Measurements from ENCODE around the gene TTLL5. TPM values are rescaled to one million over a fixed set of nuclear protein-coding genes. Genes with fewer than 3 reads are reported as not detected.
A peak's percentile ranks its signal among the peaks of the same experiment; 100 is the strongest.

The TTLL5 gene
- total RNA-seq, 5 donors from 2014 or later (not counting 1 experiment from before 2014, with no cell fraction given), result 15.4 to 36.2 (median 22.2) TPM

GRCh38 chr14:75832621-75833297, 171.7 kb downstream of the TTLL5 start:
- no peak for ATAC-seq (replicated peaks in 1 of 4)
- Mint-ChIP-seq H3K4me1 (peaks cover 25 to 36% (median 27%) of the 10 kb centered on the region in 3 donors), H3K9me3 (no peaks in the 10 kb centered on the region), H3K4me3 (peak overlapping the region in 2 of 3 donors; percentile 15 to 20), H3K36me3 (peaks cover 42% of the 10 kb centered on the region), H3K27me3 (no peaks in the 10 kb centered on the region), H3K27ac (peak overlapping the region; percentile 27 to 85)
- H3K36me3 ChIP-seq (ENCODE audit: control insufficient read depth in 2 of 2, extremely low read depth in 1 of 2, insufficient read depth in 1 of 2, low read length in 1 of 2), result peaks cover 0 to 7% of the 10 kb centered on the region in 2 donors
- no peaks in the 10 kb centered on the region for H3K9me3 ChIP-seq
- no peak overlapping the region for H3K4me3 ChIP-seq (ENCODE audit: control insufficient read depth in 1 of 2, extremely low read depth in 1 of 2, low read length in 1 of 2)
- no peak for DNase-seq
- WGBS (ENCODE audit: insufficient coverage), result 89% methylated on average over 4 of the region's 10 CpGs
- H3K4me1 ChIP-seq (ENCODE audit: control insufficient read depth in 1 of 2, extremely low read depth in 1 of 2, insufficient read depth in 2 of 2, low read length in 2 of 2), result peaks cover 11 to 15% of the 10 kb centered on the region in 2 experiments
- POLR2A ChIA-PET, result no interaction called here
- no peaks in the 10 kb centered on the region for H3K27me3 ChIP-seq (replicated peaks in 1 of 2; ENCODE audit: control insufficient read depth in 2 of 2, extremely low read depth in 1 of 2, insufficient read depth in 2 of 2, low read length in 1 of 2)
- CTCF ChIA-PET, result no interaction called here
- H3K27ac ChIP-seq (ENCODE audit: low read length), result no peak overlapping the region

GRCh38 chr14:75833326-75834020, 172.4 kb downstream of the TTLL5 start:
- Mint-ChIP-seq H3K36me3 (peaks cover 43% of the 10 kb centered on the region), H3K4me1 (peaks cover 25 to 36% (median 27%) of the 10 kb centered on the region in 3 donors), H3K4me3 (peak overlapping the region in 1 of 3 donors; percentile 20), H3K27me3 (no peaks in the 10 kb centered on the region), H3K27ac (peak overlapping the region in 1 of 2 donors; percentile 85), H3K9me3 (no peaks in the 10 kb centered on the region)
- Histone ChIP-seq H3K4me1 (ENCODE audit: control insufficient read depth in 1 of 2, extremely low read depth in 1 of 2, insufficient read depth in 2 of 2, low read length in 2 of 2) (peaks cover 11 to 15% of the 10 kb centered on the region in 2 experiments), H3K4me3 (ENCODE audit: control insufficient read depth in 1 of 2, extremely low read depth in 1 of 2, low read length in 1 of 2) (no peak overlapping the region), H3K36me3 (ENCODE audit: control insufficient read depth in 2 of 2, extremely low read depth in 1 of 2, insufficient read depth in 1 of 2, low read length in 1 of 2) (peaks cover 0 to 7% of the 10 kb centered on the region in 2 donors), H3K27ac (ENCODE audit: low read length) (no peak overlapping the region), H3K27me3 (replicated peaks in 1 of 2; ENCODE audit: control insufficient read depth in 2 of 2, extremely low read depth in 1 of 2, insufficient read depth in 2 of 2, low read length in 1 of 2) (no peaks in the 10 kb centered on the region), H3K9me3 (no peaks in the 10 kb centered on the region)
- ATAC-seq (replicated peaks in 1 of 4) (no peak), DNase-seq (no peak)
- WGBS (ENCODE audit: insufficient coverage), result no CpG with 5 or more reads among the region's 2 CpGs
- POLR2A ChIA-PET, result no interaction called here
- CTCF ChIA-PET, result no interaction called here

GRCh38 chr14:75835156-75835725, 174.2 kb downstream of the TTLL5 start:
- Histone ChIP-seq H3K36me3 (ENCODE audit: control insufficient read depth in 2 of 2, extremely low read depth in 1 of 2, insufficient read depth in 1 of 2, low read length in 1 of 2) (peaks cover 0 to 7% of the 10 kb centered on the region in 2 donors), H3K9me3 (no peaks in the 10 kb centered on the region), H3K4me1 (ENCODE audit: control insufficient read depth in 1 of 2, extremely low read depth in 1 of 2, insufficient read depth in 2 of 2, low read length in 2 of 2) (peaks cover 11 to 15% of the 10 kb centered on the region in 2 experiments), H3K27me3 (replicated peaks in 1 of 2; ENCODE audit: control insufficient read depth in 2 of 2, extremely low read depth in 1 of 2, insufficient read depth in 2 of 2, low read length in 1 of 2) (no peaks in the 10 kb centered on the region), H3K27ac (ENCODE audit: low read length) (no peak overlapping the region), H3K4me3 (ENCODE audit: control insufficient read depth in 1 of 2, extremely low read depth in 1 of 2, low read length in 1 of 2) (no peak overlapping the region)
- Mint-ChIP-seq H3K4me1 (peaks cover 25 to 33% (median 27%) of the 10 kb centered on the region in 3 donors), H3K4me3 (no peak overlapping the region), H3K36me3 (peaks cover 56% of the 10 kb centered on the region), H3K9me3 (peaks cover 0 to 3% (median 0%) of the 10 kb centered on the region in 3 donors), H3K27ac (no peak overlapping the region), H3K27me3 (no peaks in the 10 kb centered on the region)
- ChIA-PET POLR2A (no interaction called here), CTCF (no interaction called here)
- no peak for ATAC-seq (replicated peaks in 1 of 4)
- DNase-seq, result no peak

GRCh38 chr14:75835737-75836136, 174.7 kb downstream of the TTLL5 start:
- Histone ChIP-seq H3K36me3 (ENCODE audit: control insufficient read depth in 2 of 2, extremely low read depth in 1 of 2, insufficient read depth in 1 of 2, low read length in 1 of 2) (peaks cover 0 to 7% of the 10 kb centered on the region in 2 donors), H3K4me1 (ENCODE audit: control insufficient read depth in 1 of 2, extremely low read depth in 1 of 2, insufficient read depth in 2 of 2, low read length in 2 of 2) (peaks cover 11 to 15% of the 10 kb centered on the region in 2 experiments), H3K27ac (ENCODE audit: low read length) (no peak overlapping the region), H3K4me3 (ENCODE audit: control insufficient read depth in 1 of 2, extremely low read depth in 1 of 2, low read length in 1 of 2) (no peak overlapping the region), H3K27me3 (replicated peaks in 1 of 2; ENCODE audit: control insufficient read depth in 2 of 2, extremely low read depth in 1 of 2, insufficient read depth in 2 of 2, low read length in 1 of 2) (no peaks in the 10 kb centered on the region), H3K9me3 (no peaks in the 10 kb centered on the region)
- ATAC-seq (replicated peaks in 1 of 4) (no peak), DNase-seq (no peak)
- H3K4me3 Mint-ChIP-seq, result no peak overlapping the region
- H3K9me3 Mint-ChIP-seq, result peaks cover 0 to 3% (median 0%) of the 10 kb centered on the region in 3 donors
- H3K36me3 Mint-ChIP-seq, result peaks cover 58% of the 10 kb centered on the region
- WGBS (ENCODE audit: insufficient coverage), result no CpG with 5 or more reads among the region's 1 CpG
- ChIA-PET CTCF (no interaction called here), POLR2A (no interaction called here)
- no peaks in the 10 kb centered on the region for H3K27me3 Mint-ChIP-seq
- peaks cover 22 to 31% (median 25%) of the 10 kb centered on the region in 3 donors for H3K4me1 Mint-ChIP-seq
- H3K27ac Mint-ChIP-seq, result no peak overlapping the region

GRCh38 chr14:75837151-75837787, 176.2 kb downstream of the TTLL5 start:
- Histone ChIP-seq H3K36me3 (ENCODE audit: control insufficient read depth in 2 of 2, extremely low read depth in 1 of 2, insufficient read depth in 1 of 2, low read length in 1 of 2) (peaks cover 0 to 7% of the 10 kb centered on the region in 2 donors), H3K9me3 (no peaks in the 10 kb centered on the region), H3K4me3 (ENCODE audit: control insufficient read depth in 1 of 2, extremely low read depth in 1 of 2, low read length in 1 of 2) (no peak overlapping the region), H3K27ac (ENCODE audit: low read length) (no peak overlapping the region), H3K27me3 (replicated peaks in 1 of 2; ENCODE audit: control insufficient read depth in 2 of 2, extremely low read depth in 1 of 2, insufficient read depth in 2 of 2, low read length in 1 of 2) (no peaks in the 10 kb centered on the region), H3K4me1 (ENCODE audit: control insufficient read depth in 1 of 2, extremely low read depth in 1 of 2, insufficient read depth in 2 of 2, low read length in 2 of 2) (peaks cover 4 to 8% of the 10 kb centered on the region in 2 experiments)
- ATAC-seq (replicated peaks in 1 of 4) (no peak), DNase-seq (no peak)
- no peaks in the 10 kb centered on the region for H3K27me3 Mint-ChIP-seq
- POLR2A ChIA-PET, result no interaction called here
- H3K36me3 Mint-ChIP-seq, result peaks cover 64% of the 10 kb centered on the region
- no peak overlapping the region for H3K4me3 Mint-ChIP-seq
- peaks cover 9 to 17% (median 11%) of the 10 kb centered on the region in 3 donors for H3K4me1 Mint-ChIP-seq
- CTCF ChIA-PET, result no interaction called here
- 90% methylated on average over 2 of the region's 3 CpGs for WGBS (ENCODE audit: insufficient coverage)
- peaks cover 0 to 3% (median 0%) of the 10 kb centered on the region in 3 donors for H3K9me3 Mint-ChIP-seq
- H3K27ac Mint-ChIP-seq, result no peak overlapping the region

GRCh38 chr14:75840911-75841310, 179.9 kb downstream of the TTLL5 start:
- H3K9me3 Mint-ChIP-seq, result peaks cover 0 to 3% (median 0%) of the 10 kb centered on the region in 3 donors
- peaks cover 38% of the 10 kb centered on the region for H3K36me3 Mint-ChIP-seq
- H3K27me3 Mint-ChIP-seq, result no peaks in the 10 kb centered on the region
- no peak overlapping the region for H3K27ac ChIP-seq (ENCODE audit: low read length)
- peaks cover 0 to 2% (median 0%) of the 10 kb centered on the region in 3 donors for H3K4me1 Mint-ChIP-seq
- H3K9me3 ChIP-seq, result no peaks in the 10 kb centered on the region
- no peak for DNase-seq
- H3K27ac Mint-ChIP-seq, result no peak overlapping the region
- ChIA-PET CTCF (no interaction called here), POLR2A (no interaction called here)
- H3K27me3 ChIP-seq (replicated peaks in 1 of 2; ENCODE audit: control insufficient read depth in 2 of 2, extremely low read depth in 1 of 2, insufficient read depth in 2 of 2, low read length in 1 of 2), result no peaks in the 10 kb centered on the region
- H3K4me3 Mint-ChIP-seq, result no peak overlapping the region
- H3K4me3 ChIP-seq (ENCODE audit: control insufficient read depth in 1 of 2, extremely low read depth in 1 of 2, low read length in 1 of 2), result no peak overlapping the region
- ATAC-seq (replicated peaks in 1 of 4), result no peak
- H3K36me3 ChIP-seq (ENCODE audit: control insufficient read depth in 2 of 2, extremely low read depth in 1 of 2, insufficient read depth in 1 of 2, low read length in 1 of 2), result peaks cover 0 to 4% of the 10 kb centered on the region in 2 donors
- no peaks in the 10 kb centered on the region for H3K4me1 ChIP-seq (ENCODE audit: control insufficient read depth in 1 of 2, extremely low read depth in 1 of 2, insufficient read depth in 2 of 2, low read length in 2 of 2)
- no CpG with 5 or more reads among the region's 5 CpGs for WGBS (ENCODE audit: insufficient coverage)
